A204.1 (cell line): Measurements from ENCODE around the gene NLGN4X.
"Not testable (repeated sequence)": the region's sequence is repeated elsewhere in the genome, so short reads cannot be mapped to it uniquely, and the experiment has no call there.

ENCODE experiments used
- FAIRE-seq: peaks from 2 replicates; lab custom pipeline; 2012; peaks lifted over from hg19 to GRCh38; lab: Jason Lieb, UNC

Gene NLGN4X

GRCh38 chrX:6005856-6006255, 222.8 kb downstream of the NLGN4X start:
- no peak for FAIRE-seq

DNA sequence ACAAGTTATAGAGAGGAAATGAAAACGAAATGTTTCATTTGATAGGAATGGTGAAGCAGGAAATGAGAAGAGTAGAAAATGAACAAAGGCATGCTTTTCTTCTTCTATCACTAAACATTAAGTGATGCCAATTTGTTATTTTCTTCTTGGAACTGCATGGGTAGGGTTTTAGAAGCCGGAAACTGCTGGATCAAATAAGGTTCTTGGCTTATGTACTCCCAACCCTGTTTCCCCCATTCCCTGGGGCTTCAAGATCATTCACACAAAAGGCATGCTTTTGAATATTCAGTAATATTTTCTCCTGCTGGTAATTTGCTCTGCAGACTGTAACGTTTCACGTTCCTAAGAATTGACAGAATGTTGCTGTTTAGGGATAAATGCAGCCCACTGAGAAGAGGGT, 224.1 kb downstream of the NLGN4X start:
- FAIRE-seq, result no peak

GRCh38 chrX:6002056-6002455, 226.6 kb downstream of the NLGN4X start:
- no peak for FAIRE-seq

DNA sequence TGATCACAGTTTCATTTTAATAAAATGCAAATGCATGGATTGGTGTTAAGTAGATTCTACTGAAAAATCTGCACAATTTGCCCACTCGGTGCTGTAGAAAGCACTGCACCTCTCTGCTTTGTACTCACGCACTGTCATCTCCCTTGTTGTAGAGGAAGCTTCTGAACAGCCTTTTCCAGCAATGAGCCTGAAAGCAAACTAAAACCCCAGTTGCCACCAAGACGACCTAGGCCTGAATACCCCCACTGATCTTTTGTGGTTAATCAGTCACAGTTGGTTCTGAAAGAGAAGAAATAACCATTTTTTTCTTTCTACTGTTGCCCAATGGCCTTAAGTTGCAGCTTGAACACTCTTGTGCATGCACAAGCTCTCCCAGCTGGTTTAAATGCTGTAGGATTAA, 229.8 kb downstream of the NLGN4X start:
- FAIRE-seq, result no peak

- FAIRE-seq, result no peak
Measured at GRCh38 chrX:5998456-5998855, 230.2 kb downstream of the NLGN4X start.

DNA sequence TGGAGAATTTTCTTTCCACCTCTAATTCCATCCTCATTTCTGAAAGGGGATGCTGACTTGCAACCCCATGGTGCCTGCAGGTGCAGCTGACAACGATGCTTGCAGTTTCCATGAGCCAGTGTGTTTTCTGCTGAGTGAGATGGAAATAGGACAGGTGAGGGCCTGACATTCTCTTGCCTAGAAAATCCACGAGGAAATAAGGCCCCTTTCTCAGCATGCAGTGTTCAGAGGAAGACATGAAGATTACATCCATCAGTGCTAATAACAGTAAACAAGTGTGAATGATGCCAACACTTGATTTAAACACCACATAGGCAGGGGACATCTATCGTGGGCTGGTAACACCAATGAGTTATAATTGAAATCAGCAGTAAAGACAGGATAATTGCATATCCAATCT, 237.3 kb downstream of the NLGN4X start:
- no peak for FAIRE-seq

DNA sequence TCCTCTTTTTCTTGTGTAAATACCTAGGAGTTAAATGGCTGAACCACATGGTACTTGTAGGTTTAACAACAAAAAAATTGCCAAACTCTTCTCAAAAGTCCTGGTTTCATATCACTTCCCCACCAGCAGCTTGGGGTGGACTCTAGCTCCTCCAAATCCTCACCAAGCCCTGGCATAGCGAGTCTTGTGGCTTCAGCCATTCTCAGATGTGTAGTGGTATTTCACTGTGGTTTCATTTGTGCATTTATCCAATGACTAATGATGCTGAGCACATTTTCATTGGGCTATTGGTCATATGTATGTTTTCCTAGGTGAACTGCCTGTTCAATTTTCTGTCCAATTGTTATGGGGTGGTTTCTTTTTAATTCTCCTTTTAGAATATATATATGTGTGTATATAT, 249.3 kb downstream of the NLGN4X start:
- no peak for FAIRE-seq

GRCh38 chrX:5976332-5976731, 252.3 kb downstream of the NLGN4X start:
- FAIRE-seq, result no peak

DNA sequence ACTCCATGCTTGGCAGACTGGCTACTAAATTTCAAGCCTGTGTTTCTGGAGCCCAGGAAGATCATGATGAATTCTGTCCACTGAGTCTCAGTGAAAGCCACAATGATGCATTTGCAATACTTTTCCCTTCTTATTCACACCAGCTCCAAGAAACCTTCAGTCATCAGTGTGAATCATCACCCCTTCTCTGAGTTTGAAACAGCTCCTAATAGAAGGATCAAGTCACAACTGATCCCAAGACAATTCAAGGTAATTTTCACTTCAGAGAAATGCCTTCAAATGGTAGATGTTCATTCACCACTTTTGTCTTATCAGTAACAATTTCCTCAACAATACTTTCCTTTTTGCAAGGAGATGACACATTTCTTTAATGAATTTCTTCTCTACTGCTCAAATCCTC, 257.4 kb downstream of the NLGN4X start:
- no peak for FAIRE-seq

GRCh38 chrX:5965406-5965805, 263.3 kb downstream of the NLGN4X start:
- no peak for FAIRE-seq

GRCh38 chrX:5959286-5959685, 269.4 kb downstream of the NLGN4X start:
- no peak for FAIRE-seq

GRCh38 chrX:5958523-5958922, 270.1 kb downstream of the NLGN4X start:
- FAIRE-seq, result no peak

GRCh38 chrX:5957506-5957905, 271.2 kb downstream of the NLGN4X start:
- no peak for FAIRE-seq

DNA sequence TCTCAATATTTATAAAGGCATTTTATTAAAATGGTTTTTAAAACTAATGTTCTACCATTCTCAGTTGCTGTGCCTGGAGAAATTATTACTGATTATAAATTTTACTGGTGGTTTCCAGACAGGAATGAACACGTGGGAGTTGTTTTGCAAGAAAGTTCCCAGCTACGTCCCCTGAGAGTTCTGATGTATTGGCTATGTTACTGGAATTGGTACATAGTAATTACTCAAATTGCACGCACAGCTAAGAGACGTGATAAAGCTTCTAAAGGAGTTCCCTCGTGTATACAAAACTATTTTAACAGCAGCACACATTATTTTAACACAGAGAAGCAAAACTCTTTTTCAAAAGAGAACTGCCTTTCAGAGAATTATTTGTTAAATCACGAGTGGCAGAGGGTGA, 292.2 kb downstream of the NLGN4X start:
- FAIRE-seq, result no peak

- no peak for FAIRE-seq
Measured at GRCh38 chrX:5928224-5928623, 300.4 kb downstream of the NLGN4X start.

GRCh38 chrX:5916945-5917344, 311.7 kb downstream of the NLGN4X start:
- no peak for FAIRE-seq

DNA sequence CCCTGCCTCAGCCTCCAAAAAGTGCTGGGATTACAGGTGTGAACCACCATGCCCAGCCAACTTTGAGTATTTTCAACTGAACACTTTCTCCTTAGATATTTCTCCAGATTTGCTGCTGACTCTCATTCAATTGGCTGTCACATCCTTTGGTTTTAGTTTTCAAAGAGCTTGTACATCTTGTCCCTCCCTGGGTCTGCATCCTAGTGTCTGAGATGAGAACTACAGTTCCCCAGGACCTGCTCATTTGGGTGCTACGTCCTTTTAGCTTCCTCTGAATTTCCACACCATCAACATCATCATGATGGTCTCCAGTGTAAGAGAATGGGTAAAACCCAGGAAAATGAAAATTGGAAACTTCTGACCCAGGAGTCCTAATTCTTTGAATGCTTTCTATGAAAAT, 312.9 kb downstream of the NLGN4X start:
- FAIRE-seq, result no peak

DNA sequence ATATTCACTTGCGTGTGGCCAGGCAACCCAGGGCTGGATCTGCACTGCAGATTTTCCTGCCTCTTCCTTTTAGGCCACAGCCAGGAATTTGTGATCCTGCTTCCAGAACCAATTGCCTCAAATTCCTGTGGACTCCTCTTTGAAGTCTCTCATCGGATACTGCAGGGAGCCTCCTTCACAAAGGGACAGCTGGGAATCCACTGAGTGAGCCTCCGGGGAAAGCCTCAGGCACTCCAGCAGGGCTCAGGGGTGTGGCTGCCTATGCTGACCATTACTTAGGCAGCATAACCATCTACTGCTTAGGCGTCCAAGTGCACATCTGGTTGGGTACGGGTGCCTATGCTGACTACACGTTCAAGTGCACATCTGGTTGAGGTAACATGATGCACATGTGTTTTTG, 321.5 kb downstream of the NLGN4X start:
- FAIRE-seq, result no peak

GRCh38 chrX:5903586-5904190, 325.0 kb downstream of the NLGN4X start:
- not testable (repeated sequence) for FAIRE-seq

- no peak for FAIRE-seq
Measured at GRCh38 chrX:5898463-5898862, 330.2 kb downstream of the NLGN4X start.

GRCh38 chrX:5891378-5891777, 337.3 kb downstream of the NLGN4X start:
- no peak for FAIRE-seq

DNA sequence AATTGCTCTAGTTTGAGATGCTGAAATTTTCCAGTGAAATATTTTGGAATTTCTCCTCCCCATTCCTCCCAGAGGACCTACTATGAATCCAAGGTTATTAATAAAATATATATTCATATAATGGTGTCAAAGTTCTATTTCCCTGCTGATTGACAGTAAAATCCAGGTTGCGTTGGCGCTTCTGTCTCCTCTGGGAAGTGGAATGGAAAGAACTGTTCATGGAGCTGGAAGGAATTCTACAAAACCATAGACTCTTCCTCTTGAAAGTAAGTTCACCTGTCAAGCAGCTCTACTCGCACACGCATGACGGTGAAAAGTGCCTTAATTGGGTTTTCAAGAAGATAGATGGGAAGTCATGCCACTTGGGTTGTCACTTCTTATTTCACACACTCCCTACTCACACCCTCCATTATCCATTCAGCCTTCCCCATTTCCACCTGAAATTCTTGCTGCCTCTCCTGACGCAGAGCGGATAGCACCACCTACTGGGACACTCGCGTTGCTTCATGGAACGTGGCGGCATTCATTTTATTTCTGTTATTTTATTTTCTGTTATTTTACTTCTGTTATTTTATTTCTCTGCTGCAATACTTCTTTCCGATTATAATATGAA, 351.6 kb downstream of the NLGN4X start:
- FAIRE-seq, result no peak

GRCh38 chrX:5870238-5870637, 358.4 kb downstream of the NLGN4X start:
- no peak for FAIRE-seq

DNA sequence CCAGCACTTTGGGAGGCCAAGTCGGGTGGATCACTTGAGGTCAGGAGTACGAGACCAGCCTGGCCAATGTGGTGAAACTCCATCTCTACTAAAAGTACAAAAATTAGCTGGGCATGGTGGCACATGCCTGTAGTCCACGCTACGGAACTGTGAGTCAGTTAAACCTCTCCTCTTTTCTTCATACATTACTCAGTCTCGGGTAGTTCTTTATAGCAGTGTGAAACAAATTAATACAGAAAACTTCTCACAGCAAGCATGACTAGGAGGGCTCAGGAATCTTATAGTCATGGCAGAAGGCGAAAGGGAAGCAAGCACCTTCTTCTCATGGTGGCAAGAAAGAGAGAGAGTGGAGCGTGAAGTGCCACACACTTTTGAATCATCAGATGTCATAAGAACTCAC, 358.9 kb downstream of the NLGN4X start:
- FAIRE-seq, result no peak

DNA sequence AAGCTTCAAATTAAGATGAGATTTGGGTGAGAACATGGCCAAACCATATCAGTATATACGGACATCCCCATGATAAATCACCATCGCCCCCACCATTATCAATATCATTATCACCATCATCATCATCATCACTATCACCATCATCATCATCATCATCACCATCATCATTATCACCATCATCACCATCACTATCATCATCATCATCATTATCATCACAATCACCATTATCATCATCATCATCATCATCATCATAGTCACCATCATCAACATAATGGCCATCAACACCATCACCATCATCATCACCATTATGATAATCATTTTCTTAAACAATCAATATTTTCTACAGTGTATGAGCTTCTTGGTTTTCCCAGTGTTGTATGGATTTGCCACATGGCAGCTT, 360.9 kb downstream of the NLGN4X start:
- no peak for FAIRE-seq
